ENCODE data around the gene SYNGR3. TPM values are rescaled to one million over a fixed set of nuclear protein-coding genes. Genes with fewer than 3 reads are reported as not detected.

SYNGR3 gene
- polyA plus RNA-seq, 1 donor (not counting 4 experiments of a cell fraction or from before 2014, with no cell fraction given) = 0.30 TPM

DNA sequence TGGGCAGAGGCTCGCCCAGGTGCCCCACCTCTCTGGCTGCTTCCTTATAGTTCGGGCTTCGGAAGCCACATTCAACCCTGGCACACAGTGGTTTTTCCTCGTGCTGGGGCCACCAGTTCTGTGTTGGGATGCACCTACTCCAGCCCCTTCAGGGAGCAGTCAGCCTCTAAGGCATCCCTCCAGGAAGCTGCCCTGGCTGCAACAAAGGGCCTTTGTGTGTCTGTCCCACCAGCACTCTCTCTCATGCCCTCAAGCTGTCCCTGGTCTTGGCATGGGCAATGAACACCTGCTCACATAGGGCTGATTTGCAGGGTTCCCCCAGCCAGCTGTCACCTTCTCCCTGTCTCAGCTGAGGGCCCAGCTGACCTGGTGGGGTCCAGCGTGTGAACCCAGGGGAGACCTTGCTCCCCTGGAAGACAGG is 7.7 kb upstream of the SYNGR3 start:
- H3K9ac ChIP-seq (ENCODE audit: control insufficient read depth, extremely low read depth, insufficient read depth, low read length) = no peak overlapping the region
- no peaks in the 10 kb centered on the region for H4K20me1 ChIP-seq (ENCODE audit: control insufficient read depth, extremely low read depth, insufficient read depth, low read length)
- peaks cover 34% of the 10 kb centered on the region for H3K27me3 ChIP-seq (ENCODE audit: control insufficient read depth, extremely low read depth, insufficient read depth, low read length)
- peaks cover 38% of the 10 kb centered on the region for H3K4me1 ChIP-seq (ENCODE audit: control insufficient read depth, extremely low read depth, insufficient read depth, low read length)
- no peak overlapping the region for H3K27ac ChIP-seq (ENCODE audit: control insufficient read depth, insufficient read depth, low read length)
- FAIRE-seq (no peak), DNase-seq (ENCODE audit: low read depth, low spot score) (no peak)
- no peak overlapping the region for H3K4me3 ChIP-seq (ENCODE audit: control insufficient read depth in 2 of 3, extremely low read depth in 1 of 3, insufficient read depth in 2 of 3, low read depth in 1 of 3, low read length in 3 of 3)
- H3K9me3 ChIP-seq (ENCODE audit: control insufficient read depth, low read depth, low read length) = no peaks in the 10 kb centered on the region
- H3K9me1 ChIP-seq (ENCODE audit: control insufficient read depth, extremely low read depth, insufficient read depth, low read length) = peaks cover 2% of the 10 kb centered on the region
- no peak overlapping the region for H2AFZ ChIP-seq (ENCODE audit: control insufficient read depth, low read length)
- TF ChIP-seq, protein P1, sequence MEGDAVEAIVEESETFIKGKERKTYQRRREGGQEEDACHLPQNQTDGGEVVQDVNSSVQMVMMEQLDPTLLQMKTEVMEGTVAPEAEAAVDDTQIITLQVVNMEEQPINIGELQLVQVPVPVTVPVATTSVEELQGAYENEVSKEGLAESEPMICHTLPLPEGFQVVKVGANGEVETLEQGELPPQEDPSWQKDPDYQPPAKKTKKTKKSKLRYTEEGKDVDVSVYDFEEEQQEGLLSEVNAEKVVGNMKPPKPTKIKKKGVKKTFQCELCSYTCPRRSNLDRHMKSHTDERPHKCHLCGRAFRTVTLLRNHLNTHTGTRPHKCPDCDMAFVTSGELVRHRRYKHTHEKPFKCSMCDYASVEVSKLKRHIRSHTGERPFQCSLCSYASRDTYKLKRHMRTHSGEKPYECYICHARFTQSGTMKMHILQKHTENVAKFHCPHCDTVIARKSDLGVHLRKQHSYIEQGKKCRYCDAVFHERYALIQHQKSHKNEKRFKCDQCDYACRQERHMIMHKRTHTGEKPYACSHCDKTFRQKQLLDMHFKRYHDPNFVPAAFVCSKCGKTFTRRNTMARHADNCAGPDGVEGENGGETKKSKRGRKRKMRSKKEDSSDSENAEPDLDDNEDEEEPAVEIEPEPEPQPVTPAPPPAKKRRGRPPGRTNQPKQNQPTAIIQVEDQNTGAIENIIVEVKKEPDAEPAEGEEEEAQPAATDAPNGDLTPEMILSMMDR (optimal IDR thresholded peaks at IDR 0.05 in 1 of 3, IDR thresholded peaks at IDR 0.05 in 1 of 3, conservative IDR thresholded peaks at IDR 0.05 in 1 of 3; ENCODE audit: extremely low read depth in 1 of 3, insufficient read depth in 2 of 3, low read length in 3 of 3) = no peak
- no peak for TF ChIP-seq EZH2 (IDR thresholded peaks at IDR 0.05; ENCODE audit: low read length)
- peaks cover 2% of the 10 kb centered on the region for H3K79me2 ChIP-seq (ENCODE audit: control insufficient read depth, insufficient read depth, low read length)
- H3K36me3 ChIP-seq (ENCODE audit: control insufficient read depth in 2 of 2, extremely low read depth in 1 of 2, insufficient read depth in 2 of 2, low read length in 2 of 2) = peaks cover 9 to 27% of the 10 kb centered on the region in 2 experiments
- H3K4me2 ChIP-seq (ENCODE audit: control insufficient read depth, extremely low read depth, insufficient read depth, low read depth, low read length) = no peak overlapping the region
- dilution Hi-C loops (cut with MboI; ENCODE audit: extremely low pct_ligation_motif_present, low sequenced_read_pairs) = no loop called here

DNA sequence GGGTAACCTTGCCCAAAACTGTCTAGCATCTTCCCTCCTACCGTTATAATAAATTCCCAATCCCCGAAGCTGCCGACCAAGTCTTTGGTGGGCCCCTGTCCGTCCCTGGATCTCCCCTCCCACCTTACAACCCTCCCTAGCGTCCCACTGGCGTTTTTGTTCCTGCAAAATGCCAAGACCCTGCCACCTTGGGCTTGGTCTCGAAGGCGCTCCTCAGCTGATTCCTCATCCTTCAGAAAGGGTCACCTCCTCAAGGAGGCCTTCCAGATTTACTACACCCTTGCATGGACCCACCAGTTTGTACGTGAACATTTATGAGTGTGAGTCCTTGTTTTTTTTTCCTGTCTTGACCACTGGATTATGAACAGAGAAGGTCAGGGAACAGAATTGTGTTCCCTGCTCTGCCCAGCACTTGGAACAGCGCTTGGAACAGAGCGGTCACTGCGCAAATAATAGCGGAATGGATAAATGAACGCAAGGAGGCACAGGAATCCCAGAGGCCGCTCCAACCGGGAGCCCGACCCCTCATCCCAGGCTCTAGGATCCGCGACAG is 6.7 kb upstream of the SYNGR3 start:
- H3K27ac ChIP-seq (ENCODE audit: control insufficient read depth, insufficient read depth, low read length) = no peak overlapping the region
- peaks cover 2% of the 10 kb centered on the region for H3K9me1 ChIP-seq (ENCODE audit: control insufficient read depth, extremely low read depth, insufficient read depth, low read length)
- H3K4me3 ChIP-seq (ENCODE audit: control insufficient read depth in 2 of 3, extremely low read depth in 1 of 3, insufficient read depth in 2 of 3, low read depth in 1 of 3, low read length in 3 of 3) = no peak overlapping the region
- H3K79me2 ChIP-seq (ENCODE audit: control insufficient read depth, insufficient read depth, low read length) = peaks cover 2% of the 10 kb centered on the region
- no peaks in the 10 kb centered on the region for H4K20me1 ChIP-seq (ENCODE audit: control insufficient read depth, extremely low read depth, insufficient read depth, low read length)
- H3K4me1 ChIP-seq (ENCODE audit: control insufficient read depth, extremely low read depth, insufficient read depth, low read length) = peaks cover 38% of the 10 kb centered on the region
- peak overlapping the region; percentile 92 for H3K4me2 ChIP-seq (ENCODE audit: control insufficient read depth, extremely low read depth, insufficient read depth, low read depth, low read length)
- no peak for FAIRE-seq
- H3K9me3 ChIP-seq (ENCODE audit: control insufficient read depth, low read depth, low read length) = no peaks in the 10 kb centered on the region
- H2AFZ ChIP-seq (ENCODE audit: control insufficient read depth, low read length) = no peak overlapping the region
- no peak for DNase-seq (ENCODE audit: low read depth, low spot score)
- dilution Hi-C loops (cut with MboI; ENCODE audit: extremely low pct_ligation_motif_present, low sequenced_read_pairs) = no loop called here
- TF ChIP-seq, protein P1 (optimal IDR thresholded peaks at IDR 0.05 in 1 of 3, IDR thresholded peaks at IDR 0.05 in 1 of 3, conservative IDR thresholded peaks at IDR 0.05 in 1 of 3; ENCODE audit: extremely low read depth in 1 of 3, insufficient read depth in 2 of 3, low read length in 3 of 3) = no peak
- no peak overlapping the region for H3K9ac ChIP-seq (ENCODE audit: control insufficient read depth, extremely low read depth, insufficient read depth, low read length)
- H3K36me3 ChIP-seq (ENCODE audit: control insufficient read depth in 2 of 2, extremely low read depth in 1 of 2, insufficient read depth in 2 of 2, low read length in 2 of 2) = peaks cover 7 to 21% of the 10 kb centered on the region in 2 experiments
- H3K27me3 ChIP-seq (ENCODE audit: control insufficient read depth, extremely low read depth, insufficient read depth, low read length) = peaks cover 34% of the 10 kb centered on the region
